GM21825 (cell line): ENCODE measurements around the gene TET3.

Source experiments
- ATAC-seq: cut with Tn5 transposase; IDR thresholded peaks from one replicate; pipeline ENCODE4 v1.9.1; 2021; ENCODE audit warnings: mild to moderate bottlenecking, moderate library complexity; ENCODE audit not compliant: unreplicated experiment

TET3 gene

GRCh38 chr2:74002505-74003421, 18.1 kb downstream of the TET3 start:
- ATAC-seq, result peak; percentile 84

GRCh38 chr2:74003494-74004211, 18.9 kb downstream of the TET3 start:
- ATAC-seq, result no peak

GRCh38 chr2:74004212-74005182, 19.8 kb downstream of the TET3 start:
- no peak for ATAC-seq

GRCh38 chr2:74005786-74006185, 21.1 kb downstream of the TET3 start:
- ATAC-seq, result no peak

- no peak for ATAC-seq
Observed at GRCh38 chr2:74006459-74006858, 21.7 kb downstream of the TET3 start.

- ATAC-seq, result no peak
Observed at GRCh38 chr2:74007121-74007520, 22.4 kb downstream of the TET3 start.

- no peak for ATAC-seq
Observed at GRCh38 chr2:74007711-74008110, 23.0 kb downstream of the TET3 start.

GRCh38 chr2:74008761-74009395, 24.2 kb downstream of the TET3 start:
- no peak for ATAC-seq

GRCh38 chr2:74009577-74009976, 24.9 kb downstream of the TET3 start:
- ATAC-seq, result no peak

GRCh38 chr2:74010087-74010541, 25.4 kb downstream of the TET3 start:
- no peak for ATAC-seq

- ATAC-seq, result no peak
Observed at GRCh38 chr2:74011246-74011645, 26.5 kb downstream of the TET3 start.

- no peak for ATAC-seq
Observed at GRCh38 chr2:74014813-74015212, 30.1 kb downstream of the TET3 start.

- peak; percentile 59 for ATAC-seq
Observed at GRCh38 chr2:74017223-74017622, 32.5 kb downstream of the TET3 start.

- ATAC-seq, result no peak
Observed at GRCh38 chr2:74019516-74019915, 34.8 kb downstream of the TET3 start.

GRCh38 chr2:74020702-74021406, 36.1 kb downstream of the TET3 start:
- ATAC-seq, result no peak

- ATAC-seq, result no peak
Observed at GRCh38 chr2:74021407-74021755, 36.7 kb downstream of the TET3 start.

- ATAC-seq, result no peak
Observed at GRCh38 chr2:74024216-74024615, 39.5 kb downstream of the TET3 start.

GRCh38 chr2:74025971-74026612, 41.4 kb downstream of the TET3 start:
- no peak for ATAC-seq

- ATAC-seq, result no peak
Observed at GRCh38 chr2:74026687-74027241, 42.1 kb downstream of the TET3 start.
